SU-DHL-6 (cell line): ENCODE results near the gene PLD1.

Experiments
- H2AFZ ChIP-seq: fragments of 200-600 bp; sonication (generic); 2 replicates; pipeline ENCODE4 v1.6.1; 2014; ENCODE audit warnings: low read depth, mild to moderate bottlenecking, moderate library complexity, mixed read lengths, antibody characterized with exemption, low read length; ENCODE audit not compliant: severe bottlenecking
- H3F3A ChIP-seq: fragments of 200-600 bp; shearing (Covaris generic); 2 replicates; pipeline ENCODE4 v1.6.0; 2016; ENCODE audit warnings: antibody characterized with exemption, mild to moderate bottlenecking; ENCODE audit not compliant: insufficient read depth
- H3K27ac ChIP-seq: fragments of 200-600 bp; sonication (generic); 2 replicates; pipeline ENCODE4 v1.5.1; 2016; ENCODE audit warnings: low read depth, mild to moderate bottlenecking, low read length, moderate library complexity, mixed read lengths
- H3K27me3 ChIP-seq: fragments of 200-600 bp; sonication (generic), shearing (Covaris generic); 2 replicates; pipeline ENCODE4 v1.6.0; 2014; ENCODE audit warnings: mild to moderate bottlenecking, low read length
- H3K36me3 ChIP-seq: fragments of 200-600 bp; sonication (generic); 2 replicates; pipeline ENCODE4 v1.6.1; 2014; ENCODE audit warnings: mild to moderate bottlenecking, low read length, mixed read lengths
- H3K4me2 ChIP-seq: fragments of 300-600, 200-600 bp; shearing (Covaris generic), sonication (generic); 2 replicates; pipeline ENCODE4 v1.6.0; 2014; ENCODE audit warnings: low read length, low read depth, mild to moderate bottlenecking; ENCODE audit not compliant: poor library complexity, severe bottlenecking
- H3K4me3 ChIP-seq: fragments of 200-600 bp; sonication (generic); 2 replicates; pipeline ENCODE4 v1.5.1; 2014; ENCODE audit warnings: antibody characterized with exemption, low read length, mild to moderate bottlenecking, mixed read lengths; ENCODE audit not compliant: insufficient read depth, poor library complexity, severe bottlenecking
- H3K79me2 ChIP-seq: fragments of 200-600 bp; sonication (generic); 2 replicates; pipeline ENCODE4 v1.6.1; 2014; ENCODE audit warnings: mild to moderate bottlenecking, low read length, moderate library complexity; ENCODE audit not compliant: insufficient read depth
- H3K9ac ChIP-seq: fragments of 200-600 bp; sonication (generic); 2 replicates; pipeline ENCODE4 v1.7.0; 2014; ENCODE audit warnings: mild to moderate bottlenecking, low read length
- H3K9me2 ChIP-seq: fragments of 200-600 bp; sonication (generic); replicated peaks from 2 replicates; pipeline ENCODE4 v1.6.1; 2014; ENCODE audit warnings: low read length; ENCODE audit not compliant: insufficient read depth
- H3K9me3 ChIP-seq: fragments of 200-600 bp; sonication (generic); 2 replicates; pipeline ENCODE4 v1.6.1; 2014; ENCODE audit warnings: low read length, mixed read lengths; ENCODE audit not compliant: insufficient read depth
- H4K20me1 ChIP-seq: fragments of 200-600 bp; sonication (generic); 2 replicates; pipeline ENCODE4 v1.6.1; 2014; ENCODE audit warnings: low read depth, mild to moderate bottlenecking, antibody characterized with exemption, low read length, moderate library complexity, mixed read lengths
- EZH2phosphoT487 ChIP-seq: fragments of 200-600 bp; sonication (generic), shearing (Covaris generic); conservative IDR thresholded peaks from 2 replicates; pipeline ENCODE4 v1.6.1; 2018; ENCODE audit warnings: mild to moderate bottlenecking, antibody characterized with exemption, low read length, moderate library complexity, mixed read lengths
- TF ChIP-seq, protein P1 (sequence below): fragments of 200-600 bp; sonication (generic); IDR thresholded peaks from one replicate; pipeline ENCODE4 v1.5.1; 2017; ENCODE audit warnings: antibody characterized with exemption, mild to moderate bottlenecking, low read length, moderate library complexity; ENCODE audit not compliant: insufficient read depth, poor library complexity, severe bottlenecking

Gene PLD1

GRCh38 chr3:171678971-171679492 lies 131.3 kb downstream of the PLD1 start:
- Histone ChIP-seq H3K4me3 (no peak overlapping the region), H3K9me3 (no peaks in the 10 kb centered on the region), H3K9ac (no peak overlapping the region), H3K36me3 (no peaks in the 10 kb centered on the region), H3K27ac (no peak overlapping the region), H4K20me1 (no peaks in the 10 kb centered on the region), H3K27me3 (no peaks in the 10 kb centered on the region), H2AFZ (no peak overlapping the region), H3F3A (no peaks in the 10 kb centered on the region), H3K79me2 (no peaks in the 10 kb centered on the region), H3K9me2 (no peaks in the 10 kb centered on the region), H3K4me2 (no peak overlapping the region)
- TF ChIP-seq, protein P1, sequence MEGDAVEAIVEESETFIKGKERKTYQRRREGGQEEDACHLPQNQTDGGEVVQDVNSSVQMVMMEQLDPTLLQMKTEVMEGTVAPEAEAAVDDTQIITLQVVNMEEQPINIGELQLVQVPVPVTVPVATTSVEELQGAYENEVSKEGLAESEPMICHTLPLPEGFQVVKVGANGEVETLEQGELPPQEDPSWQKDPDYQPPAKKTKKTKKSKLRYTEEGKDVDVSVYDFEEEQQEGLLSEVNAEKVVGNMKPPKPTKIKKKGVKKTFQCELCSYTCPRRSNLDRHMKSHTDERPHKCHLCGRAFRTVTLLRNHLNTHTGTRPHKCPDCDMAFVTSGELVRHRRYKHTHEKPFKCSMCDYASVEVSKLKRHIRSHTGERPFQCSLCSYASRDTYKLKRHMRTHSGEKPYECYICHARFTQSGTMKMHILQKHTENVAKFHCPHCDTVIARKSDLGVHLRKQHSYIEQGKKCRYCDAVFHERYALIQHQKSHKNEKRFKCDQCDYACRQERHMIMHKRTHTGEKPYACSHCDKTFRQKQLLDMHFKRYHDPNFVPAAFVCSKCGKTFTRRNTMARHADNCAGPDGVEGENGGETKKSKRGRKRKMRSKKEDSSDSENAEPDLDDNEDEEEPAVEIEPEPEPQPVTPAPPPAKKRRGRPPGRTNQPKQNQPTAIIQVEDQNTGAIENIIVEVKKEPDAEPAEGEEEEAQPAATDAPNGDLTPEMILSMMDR, result no peak
- TF ChIP-seq EZH2phosphoT487, result no peak

DNA sequence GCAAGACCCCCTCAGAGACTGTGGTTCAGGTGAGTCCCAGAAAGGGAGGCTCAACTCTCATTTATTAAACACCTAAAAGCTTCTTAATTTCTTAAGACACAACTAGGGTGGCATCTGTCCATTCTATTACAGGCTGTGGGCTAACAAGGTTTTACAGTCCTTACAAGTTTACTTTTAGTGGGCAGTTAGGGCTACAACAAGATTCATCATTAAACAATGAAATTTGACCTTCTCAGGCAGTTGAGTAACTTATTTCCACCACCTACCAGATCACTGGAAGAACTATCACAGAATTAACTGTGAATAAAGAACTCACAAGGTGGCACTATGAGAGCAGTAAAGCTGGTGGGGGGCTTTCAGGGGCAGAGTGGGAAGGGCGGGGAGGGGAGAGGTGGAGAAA lies 132.6 kb downstream of the PLD1 start:
- Histone ChIP-seq H3K4me3 (no peak overlapping the region), H2AFZ (no peak overlapping the region), H3K4me2 (no peak overlapping the region), H3K9me3 (no peaks in the 10 kb centered on the region), H3K9me2 (no peaks in the 10 kb centered on the region), H3K9ac (no peak overlapping the region), H3K27me3 (no peaks in the 10 kb centered on the region), H3F3A (no peaks in the 10 kb centered on the region), H3K79me2 (no peaks in the 10 kb centered on the region), H4K20me1 (no peaks in the 10 kb centered on the region), H3K36me3 (no peaks in the 10 kb centered on the region), H3K27ac (no peak overlapping the region)
- TF ChIP-seq, protein P1, result no peak
- TF ChIP-seq EZH2phosphoT487, result no peak

- H3K4me3 ChIP-seq, result no peak overlapping the region
- no peak overlapping the region for H3K9ac ChIP-seq
- TF ChIP-seq, protein P1, result no peak
- no peak for TF ChIP-seq EZH2phosphoT487
- H3F3A ChIP-seq, result no peaks in the 10 kb centered on the region
- no peaks in the 10 kb centered on the region for H4K20me1 ChIP-seq
- H3K9me2 ChIP-seq, result no peaks in the 10 kb centered on the region
- no peak overlapping the region for H2AFZ ChIP-seq
- no peaks in the 10 kb centered on the region for H3K36me3 ChIP-seq
- H3K27ac ChIP-seq, result no peak overlapping the region
- H3K4me2 ChIP-seq, result no peak overlapping the region
- H3K9me3 ChIP-seq, result no peaks in the 10 kb centered on the region
- H3K27me3 ChIP-seq, result no peaks in the 10 kb centered on the region
- H3K79me2 ChIP-seq, result no peaks in the 10 kb centered on the region
Observed at GRCh38 chr3:171676601-171677175, 133.6 kb downstream of the PLD1 start.
